Effector memory CD8-positive, alpha-beta T cell (primary cell): ENCODE measurements around the gene EGLN1.
A peak's percentile ranks its signal among the peaks of the same experiment; 100 is the strongest.

Experiments
- ATAC-seq: fragments of 150-1000 bp; cut with Tn5 transposase; replicated peaks from 2 replicates; pipeline ENCODE4 v1.10.0; 2021; ENCODE audit warnings: mild to moderate bottlenecking, moderate library complexity
- DNase-seq, 3 experiments: peaks; one replicate each; pipeline ENCODE4 v3.0.0; 2021
- H3K27ac Mint-ChIP-seq, 2 donors: one replicate each; pipeline ENCODE4 v1.8.0; 2022; ENCODE audit warnings: mild to moderate bottlenecking in 2 of 2, mixed read lengths in 2 of 2, moderate library complexity in 2 of 2
- H3K27me3 Mint-ChIP-seq, 2 donors: one replicate each; pipeline ENCODE4 v1.8.0; 2022; ENCODE audit warnings: mixed read lengths in 2 of 2
- H3K36me3 Mint-ChIP-seq: one replicate; pipeline ENCODE4 v1.8.0; 2022; ENCODE audit warnings: mild to moderate bottlenecking, moderate library complexity, mixed read lengths; ENCODE audit not compliant: insufficient read depth
- H3K4me1 Mint-ChIP-seq, 2 donors: one replicate each; pipeline ENCODE4 v1.8.0; 2022; ENCODE audit warnings: low read depth in 2 of 2, mixed read lengths in 2 of 2
- H3K4me3 Mint-ChIP-seq, 2 donors: one replicate each; pipeline ENCODE4 v1.8.0; 2022; ENCODE audit warnings: mild to moderate bottlenecking in 2 of 2, mixed read lengths in 2 of 2, moderate library complexity in 2 of 2
- H3K9me3 Mint-ChIP-seq, 2 donors: one replicate each; pipeline ENCODE4 v1.8.0; 2022; ENCODE audit warnings: mixed read lengths in 2 of 2

Gene EGLN1

DNA sequence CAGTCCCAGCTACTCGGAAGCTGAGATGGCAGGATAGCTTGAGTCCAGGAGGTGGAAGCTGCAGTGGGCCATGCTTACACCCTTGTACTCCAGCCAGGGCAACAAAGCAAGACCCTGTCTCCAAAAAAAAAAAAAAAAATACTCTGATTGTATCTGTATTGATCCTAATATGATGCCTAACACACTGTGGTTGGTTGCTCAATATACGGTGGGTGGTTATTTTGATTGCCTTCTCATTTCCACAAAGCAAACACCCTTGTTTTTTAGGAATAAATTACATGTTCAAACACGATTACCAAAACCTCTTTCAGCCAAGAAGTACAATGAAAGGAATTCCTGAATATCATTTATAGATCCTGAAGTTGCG, 3.4 kb downstream of the EGLN1 start:
- Mint-ChIP-seq H3K27ac (no peak overlapping the region), H3K27me3 (no peaks in the 10 kb centered on the region), H3K4me3 (peak overlapping the region; percentile 81 to 84), H3K4me1 (peaks cover 42 to 62% of the 10 kb centered on the region in 2 donors), H3K9me3 (no peaks in the 10 kb centered on the region), H3K36me3 (peaks cover 7% of the 10 kb centered on the region)
- DNase-seq = no peak
- ATAC-seq = no peak

DNA sequence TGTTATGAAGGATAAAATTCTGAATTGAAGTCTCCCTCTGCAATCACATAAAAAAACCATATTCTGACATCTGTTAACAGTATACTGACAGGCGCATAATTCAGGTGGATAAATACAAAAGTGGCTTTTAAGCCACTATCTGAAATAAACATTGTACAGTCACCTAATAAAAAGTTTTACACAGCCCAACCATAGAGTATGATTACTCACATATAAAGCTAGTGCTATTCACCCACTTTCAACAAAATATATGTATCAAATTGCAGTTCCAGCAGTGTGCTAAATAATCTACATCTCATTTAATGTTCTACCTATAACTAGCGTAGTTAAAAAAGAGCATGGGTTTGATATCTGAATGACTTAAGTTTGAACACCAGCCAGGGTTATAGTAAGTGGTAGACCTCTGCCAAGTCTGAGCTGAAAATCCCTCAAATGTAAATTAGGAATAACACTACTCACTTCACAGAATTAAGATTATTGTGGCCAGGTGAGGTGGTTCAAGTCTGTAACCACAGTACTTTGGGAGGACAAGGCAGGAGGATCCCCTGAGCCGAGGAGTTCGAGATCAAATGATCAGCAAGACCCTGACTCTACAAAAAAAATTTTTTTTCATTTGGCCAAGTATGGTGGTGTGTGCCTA, 3.9 kb downstream of the EGLN1 start:
- Mint-ChIP-seq H3K36me3 (peaks cover 7% of the 10 kb centered on the region), H3K27ac (no peak overlapping the region), H3K27me3 (no peaks in the 10 kb centered on the region), H3K4me3 (peak overlapping the region; percentile 81 to 84), H3K4me1 (peaks cover 46 to 67% of the 10 kb centered on the region in 2 donors), H3K9me3 (no peaks in the 10 kb centered on the region)
- ATAC-seq (no peak), DNase-seq (no peak)

DNA sequence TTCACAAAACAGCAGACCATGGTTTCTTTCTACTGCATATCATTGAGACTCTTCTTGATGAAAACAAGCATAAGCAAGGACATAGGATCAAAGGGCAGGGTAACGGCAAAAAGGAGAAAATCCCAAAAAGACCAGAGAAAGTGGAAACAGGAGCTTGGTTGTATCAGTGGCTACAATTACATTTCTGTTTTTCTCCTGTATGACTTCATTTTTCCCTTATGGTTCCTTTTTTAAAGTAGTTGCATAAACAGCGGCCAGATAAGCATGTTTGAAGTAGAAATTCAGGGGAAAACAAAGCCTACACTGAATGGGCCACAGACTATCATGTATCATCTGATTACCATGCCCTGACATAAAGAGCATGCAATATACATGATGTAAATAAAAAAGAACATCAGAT, 4.6 kb downstream of the EGLN1 start:
- Mint-ChIP-seq H3K9me3 (no peaks in the 10 kb centered on the region), H3K4me3 (peak overlapping the region; percentile 33 to 84), H3K36me3 (peaks cover 7% of the 10 kb centered on the region), H3K4me1 (peaks cover 49 to 67% of the 10 kb centered on the region in 2 donors), H3K27me3 (no peaks in the 10 kb centered on the region), H3K27ac (no peak overlapping the region)
- DNase-seq = no peak
- ATAC-seq = no peak

DNA sequence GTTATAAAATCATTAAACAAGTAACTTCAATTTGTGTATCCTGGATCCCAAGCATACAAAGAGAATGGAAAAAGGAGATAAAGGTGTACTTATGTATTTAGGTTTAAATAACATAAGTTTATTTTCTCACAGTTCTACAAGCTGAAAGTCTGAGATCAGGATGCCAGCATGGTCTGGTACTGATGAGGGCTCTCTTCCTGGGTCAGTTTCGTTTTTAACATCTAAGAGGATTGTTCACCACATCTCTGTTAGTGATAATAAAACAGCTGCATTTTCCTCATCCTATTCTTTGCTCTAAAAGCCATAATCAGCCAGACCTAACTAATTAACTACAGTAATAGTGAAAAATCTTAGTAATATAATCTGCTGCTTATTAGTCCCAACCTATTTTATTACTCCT, 5.2 kb downstream of the EGLN1 start:
- no peaks in the 10 kb centered on the region for H3K9me3 Mint-ChIP-seq
- DNase-seq = no peak
- H3K27me3 Mint-ChIP-seq = no peaks in the 10 kb centered on the region
- no peak for ATAC-seq
- no peak overlapping the region for H3K27ac Mint-ChIP-seq
- H3K4me1 Mint-ChIP-seq = peaks cover 53 to 70% of the 10 kb centered on the region in 2 donors
- H3K4me3 Mint-ChIP-seq = peak overlapping the region; percentile 33 to 84
- peaks cover 7% of the 10 kb centered on the region for H3K36me3 Mint-ChIP-seq

DNA sequence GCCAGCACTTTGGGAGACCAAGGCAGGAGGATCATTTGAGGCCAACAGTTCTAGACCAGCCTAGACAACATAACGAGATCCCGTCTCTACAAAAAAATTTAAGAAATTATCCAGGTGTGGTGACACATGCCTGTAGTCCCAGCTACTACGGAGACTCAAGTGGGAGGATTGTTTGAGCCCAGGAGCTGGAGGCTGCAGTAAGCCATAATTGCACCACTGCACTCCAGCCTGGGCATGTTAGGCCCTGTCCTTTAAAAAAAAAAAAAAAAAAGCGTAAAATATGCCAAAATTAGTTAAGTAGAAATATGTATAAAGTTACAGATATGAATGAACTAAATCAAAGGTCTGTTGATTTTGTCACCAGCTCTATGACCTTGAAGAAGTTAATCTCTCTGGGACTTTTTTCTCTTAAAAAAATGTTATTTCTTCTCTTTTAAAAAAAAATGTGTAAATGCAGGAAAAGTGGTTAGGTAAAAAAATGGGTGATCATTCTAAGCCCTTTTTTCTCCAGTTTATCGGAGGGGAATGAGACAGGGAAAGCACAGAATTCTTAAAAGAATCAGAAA, 7.0 kb downstream of the EGLN1 start:
- Mint-ChIP-seq H3K27me3 (no peaks in the 10 kb centered on the region), H3K9me3 (no peaks in the 10 kb centered on the region), H3K4me1 (peaks cover 47 to 63% of the 10 kb centered on the region in 2 donors), H3K4me3 (peak overlapping the region; percentile 33 to 48), H3K36me3 (peaks cover 7% of the 10 kb centered on the region), H3K27ac (no peak overlapping the region)
- no peak for DNase-seq
- ATAC-seq = no peak

DNA sequence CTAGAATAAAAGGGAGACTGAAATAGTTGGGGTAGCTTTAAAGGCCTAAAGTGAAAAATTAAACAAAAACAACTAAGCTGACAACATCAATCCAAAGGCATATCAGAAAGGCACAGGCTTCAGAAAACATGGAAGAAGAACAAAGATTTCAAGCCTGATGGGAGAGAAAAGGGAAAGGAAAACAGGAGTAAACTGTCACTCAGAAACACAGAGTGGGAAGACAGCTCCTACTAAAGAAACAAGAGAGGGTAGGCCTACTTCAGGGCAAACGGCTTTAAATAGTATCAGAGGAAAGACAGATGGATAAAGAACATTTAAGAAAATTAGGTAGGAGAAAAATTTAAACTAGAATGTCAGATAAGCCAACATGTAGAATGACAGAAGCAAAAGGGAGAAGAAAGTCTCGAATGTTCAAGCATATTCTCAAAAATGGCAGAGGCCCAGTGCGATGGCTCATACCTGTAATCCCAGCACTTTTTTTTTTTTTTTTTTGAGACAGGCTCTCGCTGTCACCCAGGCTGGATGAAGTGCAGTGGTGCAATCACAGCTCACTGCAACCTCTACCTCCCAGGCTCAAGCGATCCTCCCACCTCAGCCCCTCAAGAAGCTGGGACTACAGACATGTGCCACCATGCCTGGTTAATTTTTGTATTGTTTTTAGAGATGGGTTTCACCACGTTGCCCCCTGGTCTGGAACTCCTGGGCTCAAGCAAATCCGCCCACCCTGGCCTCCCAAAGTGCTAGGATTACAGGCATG, 7.6 kb downstream of the EGLN1 start:
- H3K27ac Mint-ChIP-seq = no peak overlapping the region
- peak overlapping the region; percentile 33 to 48 for H3K4me3 Mint-ChIP-seq
- H3K4me1 Mint-ChIP-seq = peaks cover 41 to 57% of the 10 kb centered on the region in 2 donors
- DNase-seq (no peak), ATAC-seq (no peak)
- H3K36me3 Mint-ChIP-seq = peaks cover 7% of the 10 kb centered on the region
- H3K9me3 Mint-ChIP-seq = no peaks in the 10 kb centered on the region
- no peaks in the 10 kb centered on the region for H3K27me3 Mint-ChIP-seq

DNA sequence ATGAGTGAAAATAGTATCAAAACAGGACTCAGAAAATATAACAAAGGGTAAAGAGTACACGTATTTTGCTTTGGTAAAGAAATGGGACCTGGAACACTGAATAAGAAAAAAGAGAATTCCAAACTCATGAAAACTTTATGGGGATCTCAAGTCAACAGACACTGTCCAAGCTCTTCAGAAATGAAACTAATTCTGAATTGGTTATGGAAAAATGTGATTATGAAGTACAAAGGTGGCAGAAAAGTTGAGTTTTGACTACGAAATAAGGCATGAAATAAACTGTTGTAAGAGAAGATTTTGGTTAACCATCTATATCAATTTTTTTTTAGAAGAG, 8.4 kb downstream of the EGLN1 start:
- H3K4me1 Mint-ChIP-seq = peaks cover 36 to 49% of the 10 kb centered on the region in 2 donors

DNA sequence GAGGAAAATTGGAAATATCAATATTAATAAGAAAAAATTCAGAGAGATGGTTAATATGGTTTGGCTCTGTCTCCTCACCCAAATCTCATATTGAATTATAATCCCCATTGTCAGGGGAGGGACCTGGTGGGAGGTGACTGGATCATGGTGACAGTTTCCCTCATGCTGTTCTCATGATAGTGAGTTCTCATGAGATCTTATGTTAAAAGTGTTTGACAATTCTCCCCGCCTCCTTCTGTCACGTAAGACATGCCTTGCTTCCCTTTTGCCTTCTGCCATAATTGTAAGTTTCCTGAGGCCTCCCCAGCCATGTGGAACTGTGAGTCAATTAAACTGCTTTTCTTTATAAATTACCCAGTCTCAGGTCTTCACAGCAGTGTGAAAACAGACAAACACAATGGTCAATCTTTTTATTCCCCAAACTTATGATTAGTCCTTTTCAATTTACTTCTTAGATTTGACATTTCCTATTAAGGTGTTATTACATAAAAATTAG, 11.0 kb downstream of the EGLN1 start:
- H3K4me3 Mint-ChIP-seq = no peak overlapping the region
- H3K27ac Mint-ChIP-seq = no peak overlapping the region
- H3K9me3 Mint-ChIP-seq = no peaks in the 10 kb centered on the region
- ATAC-seq (no peak), DNase-seq (no peak)
- no peaks in the 10 kb centered on the region for H3K27me3 Mint-ChIP-seq
- peaks cover 29 to 33% of the 10 kb centered on the region in 2 donors for H3K4me1 Mint-ChIP-seq
- H3K36me3 Mint-ChIP-seq = peaks cover 6% of the 10 kb centered on the region

More for the DNA sequence above, 8.4 kb downstream of the EGLN1 start:
- H3K9me3 Mint-ChIP-seq = no peaks in the 10 kb centered on the region
- H3K27me3 Mint-ChIP-seq = no peaks in the 10 kb centered on the region
- DNase-seq = no peak
- no peak for ATAC-seq
- peaks cover 7% of the 10 kb centered on the region for H3K36me3 Mint-ChIP-seq
- peak overlapping the region in 1 of 2 donors; percentile 48 for H3K4me3 Mint-ChIP-seq
- H3K27ac Mint-ChIP-seq = peak overlapping the region in 1 of 2 donors; percentile 3

DNA sequence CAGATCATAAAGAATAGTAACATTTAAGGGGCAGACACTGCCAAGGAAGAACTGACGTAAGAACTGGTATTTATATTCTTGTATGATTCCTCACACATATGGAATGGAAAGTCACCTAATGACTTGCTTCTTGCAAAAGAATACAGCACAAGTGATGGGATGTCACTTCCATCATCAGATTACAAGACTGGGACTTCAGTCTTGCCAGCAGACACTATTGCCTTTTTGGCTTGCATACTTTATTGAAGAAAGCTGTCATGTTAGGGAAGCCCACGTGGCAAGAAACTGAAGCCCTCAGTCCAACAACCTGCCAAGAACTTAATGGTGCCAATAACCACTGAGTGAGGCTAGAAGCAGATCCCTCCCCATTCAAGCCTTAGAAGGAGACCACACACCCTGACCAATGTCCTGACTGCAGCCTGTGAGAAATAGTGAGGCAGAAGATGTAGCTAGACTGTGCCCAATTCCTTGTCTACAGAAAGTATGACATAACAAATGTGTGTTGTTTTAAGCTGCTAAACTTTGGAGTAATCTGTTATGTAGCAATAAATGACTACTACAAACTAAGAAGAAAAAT, 12.0 kb downstream of the EGLN1 start:
- DNase-seq (no peak), ATAC-seq (no peak)
- Mint-ChIP-seq H3K27ac (no peak overlapping the region), H3K36me3 (peaks cover 6% of the 10 kb centered on the region), H3K9me3 (no peaks in the 10 kb centered on the region), H3K27me3 (no peaks in the 10 kb centered on the region), H3K4me1 (peaks cover 29 to 40% of the 10 kb centered on the region in 2 donors), H3K4me3 (no peak overlapping the region)

DNA sequence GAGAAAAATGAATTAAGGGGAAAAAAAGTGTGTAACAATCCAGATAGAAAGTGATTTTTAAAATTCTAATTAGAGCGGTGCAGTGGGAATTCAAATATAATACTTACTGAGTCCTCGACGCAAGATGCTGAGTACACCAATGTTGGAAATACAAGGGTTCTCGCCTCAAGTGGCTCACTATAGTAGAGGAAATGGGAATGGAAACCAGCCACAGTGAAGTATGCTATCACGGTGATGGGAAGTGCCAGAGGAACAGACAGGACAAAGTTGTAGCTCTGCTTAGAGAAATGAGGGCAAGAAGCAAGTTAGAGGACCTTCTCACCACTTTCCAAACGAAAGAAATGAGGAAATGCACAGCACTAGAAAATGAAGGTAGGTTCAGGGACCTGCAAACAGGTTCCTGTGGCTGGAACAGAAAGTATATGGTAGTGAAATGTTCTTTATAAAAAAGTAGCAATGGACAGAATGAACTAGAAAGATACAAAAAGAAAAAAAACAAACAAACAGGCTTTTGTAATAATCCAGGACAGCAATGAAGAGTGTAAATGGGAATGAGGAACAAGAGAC, 13.5 kb downstream of the EGLN1 start:
- no peak for ATAC-seq
- Mint-ChIP-seq H3K36me3 (peaks cover 3% of the 10 kb centered on the region), H3K9me3 (no peaks in the 10 kb centered on the region), H3K27me3 (no peaks in the 10 kb centered on the region), H3K4me3 (no peak overlapping the region), H3K27ac (no peak overlapping the region), H3K4me1 (peaks cover 21 to 31% of the 10 kb centered on the region in 2 donors)
- no peak for DNase-seq

DNA sequence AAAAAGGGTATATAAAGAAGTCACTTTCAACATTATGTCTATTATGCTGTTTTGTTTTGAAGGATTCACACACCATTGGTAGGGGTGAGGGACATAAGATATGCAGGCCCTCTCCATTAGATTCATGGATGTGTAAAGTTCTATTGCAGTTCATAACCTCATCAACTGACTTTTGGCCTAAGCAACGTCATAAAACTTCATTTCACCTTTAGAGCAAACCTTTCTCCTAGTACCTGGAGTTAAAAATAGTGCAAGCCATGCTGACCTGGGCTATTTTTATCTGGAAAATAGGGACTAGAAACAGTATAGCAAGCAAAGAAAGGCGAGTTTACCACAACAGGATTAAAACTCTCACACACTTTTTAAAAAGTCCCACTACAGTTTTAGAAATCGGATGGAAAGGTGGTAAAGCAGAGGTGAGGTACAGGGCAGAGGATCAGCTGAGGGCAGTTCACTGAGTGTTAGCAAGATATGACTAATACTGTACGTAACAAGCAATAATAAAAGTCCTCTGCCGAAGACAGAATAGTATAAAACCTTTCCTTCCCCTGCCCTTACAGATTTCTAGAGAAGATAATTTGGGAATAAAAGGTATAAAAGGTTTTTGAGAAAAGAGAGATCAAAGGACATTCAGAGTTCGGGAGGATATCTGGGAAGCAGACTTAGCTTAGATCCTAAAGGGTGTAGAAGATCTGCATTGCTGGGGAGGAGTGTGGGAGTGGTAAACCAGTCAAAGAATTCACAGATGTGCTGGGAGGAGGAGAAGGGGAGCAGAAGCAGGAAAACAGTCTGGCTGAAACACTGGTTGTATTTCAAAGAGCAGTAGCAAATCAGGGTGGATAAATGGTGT, 14.3 kb downstream of the EGLN1 start:
- Mint-ChIP-seq H3K4me3 (no peak overlapping the region), H3K27me3 (no peaks in the 10 kb centered on the region), H3K36me3 (peaks cover 7% of the 10 kb centered on the region), H3K9me3 (no peaks in the 10 kb centered on the region), H3K27ac (no peak overlapping the region), H3K4me1 (peaks cover 14 to 23% of the 10 kb centered on the region in 2 donors)
- ATAC-seq (no peak), DNase-seq (no peak)

DNA sequence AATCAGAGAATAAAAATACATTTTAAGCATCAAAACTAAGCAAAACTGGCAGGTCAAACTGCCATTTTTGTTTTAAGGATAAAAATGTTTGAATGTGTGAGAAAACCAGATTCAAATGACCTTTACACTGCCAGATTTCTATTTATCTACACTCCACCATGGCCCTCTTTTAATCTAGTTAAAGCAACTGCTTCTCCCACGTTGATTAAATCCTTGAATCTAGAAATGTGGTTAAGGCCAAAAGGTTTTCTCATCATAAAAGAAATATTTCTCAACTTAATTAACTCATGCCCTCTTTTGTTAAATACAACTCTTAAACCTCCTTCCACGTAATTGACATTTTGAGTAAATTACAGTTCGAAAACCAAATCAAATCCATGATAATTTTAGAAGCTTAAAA, 15.0 kb downstream of the EGLN1 start:
- no peak for ATAC-seq
- no peak overlapping the region for H3K27ac Mint-ChIP-seq

DNA sequence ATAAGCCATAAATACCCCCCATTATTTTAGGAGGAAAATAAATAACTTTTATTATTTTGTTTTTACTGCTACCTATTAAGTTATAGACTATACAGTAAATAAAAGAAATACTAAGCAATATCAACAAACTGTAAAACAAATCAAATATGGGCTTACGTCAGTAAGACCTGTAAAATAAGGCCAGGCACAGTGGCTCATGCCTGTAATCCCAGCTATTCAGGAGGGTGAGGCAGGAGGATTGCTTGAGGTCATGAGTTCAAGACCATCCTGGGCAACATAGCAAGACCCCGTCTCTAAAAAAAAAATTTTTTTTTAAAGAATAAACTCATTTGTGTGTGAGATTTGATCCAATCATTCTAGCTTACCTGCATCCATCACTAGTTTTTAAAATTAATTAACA, 17.8 kb downstream of the EGLN1 start:
- H3K36me3 Mint-ChIP-seq = peaks cover 7% of the 10 kb centered on the region
- ATAC-seq (no peak), DNase-seq (no peak)
- peaks cover 6 to 13% of the 10 kb centered on the region in 2 donors for H3K4me1 Mint-ChIP-seq
- H3K27ac Mint-ChIP-seq = no peak overlapping the region
- no peaks in the 10 kb centered on the region for H3K27me3 Mint-ChIP-seq
- H3K9me3 Mint-ChIP-seq = no peaks in the 10 kb centered on the region
- no peak overlapping the region for H3K4me3 Mint-ChIP-seq

More for the DNA sequence above, 15.0 kb downstream of the EGLN1 start:
- Mint-ChIP-seq H3K4me3 (no peak overlapping the region), H3K9me3 (no peaks in the 10 kb centered on the region), H3K36me3 (peaks cover 7% of the 10 kb centered on the region), H3K4me1 (peaks cover 9 to 15% of the 10 kb centered on the region in 2 donors), H3K27me3 (no peaks in the 10 kb centered on the region)
- DNase-seq = no peak
